Measurements from ENCODE around the gene APOL6.
"Not testable (repeated sequence)": the region's sequence is repeated elsewhere in the genome, so short reads cannot be mapped to it uniquely, and the experiment has no call there.

The APOL6 gene

DNA sequence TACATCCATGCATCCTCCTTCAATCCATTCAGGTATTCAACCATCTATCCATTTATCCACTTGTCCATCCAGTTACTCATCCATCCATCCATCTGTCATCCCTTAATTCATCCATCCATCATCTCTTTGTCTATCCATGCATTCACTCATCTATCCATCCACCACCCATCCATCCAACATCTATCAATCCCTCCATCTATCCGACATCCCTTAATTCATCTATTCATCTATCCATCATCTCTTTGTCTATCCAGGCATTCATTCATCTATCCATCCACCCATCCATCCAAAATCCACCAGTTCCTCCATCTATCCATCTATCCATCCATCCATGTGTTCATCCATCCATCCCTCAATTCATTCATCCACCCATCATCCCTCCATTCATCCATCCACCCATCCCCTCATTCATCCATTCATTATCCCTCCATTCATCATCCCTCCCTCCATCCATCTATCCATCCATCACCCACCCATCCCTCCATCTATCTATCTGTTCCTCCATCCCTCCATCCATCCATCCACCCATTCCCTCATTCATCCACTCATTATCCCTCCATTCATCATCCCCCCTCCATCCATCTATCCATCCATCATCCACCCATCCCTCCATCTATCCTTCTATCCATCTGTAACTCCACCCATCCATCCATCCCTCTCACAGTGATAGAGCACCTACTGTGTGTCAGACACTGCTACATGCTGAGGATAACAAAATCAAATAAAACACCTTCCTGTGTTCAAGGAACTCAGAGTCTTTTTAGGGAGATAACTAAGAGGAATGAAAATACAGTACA lies 29.6 kb upstream of the APOL6 start:
- no peak for DNase-seq

DNA sequence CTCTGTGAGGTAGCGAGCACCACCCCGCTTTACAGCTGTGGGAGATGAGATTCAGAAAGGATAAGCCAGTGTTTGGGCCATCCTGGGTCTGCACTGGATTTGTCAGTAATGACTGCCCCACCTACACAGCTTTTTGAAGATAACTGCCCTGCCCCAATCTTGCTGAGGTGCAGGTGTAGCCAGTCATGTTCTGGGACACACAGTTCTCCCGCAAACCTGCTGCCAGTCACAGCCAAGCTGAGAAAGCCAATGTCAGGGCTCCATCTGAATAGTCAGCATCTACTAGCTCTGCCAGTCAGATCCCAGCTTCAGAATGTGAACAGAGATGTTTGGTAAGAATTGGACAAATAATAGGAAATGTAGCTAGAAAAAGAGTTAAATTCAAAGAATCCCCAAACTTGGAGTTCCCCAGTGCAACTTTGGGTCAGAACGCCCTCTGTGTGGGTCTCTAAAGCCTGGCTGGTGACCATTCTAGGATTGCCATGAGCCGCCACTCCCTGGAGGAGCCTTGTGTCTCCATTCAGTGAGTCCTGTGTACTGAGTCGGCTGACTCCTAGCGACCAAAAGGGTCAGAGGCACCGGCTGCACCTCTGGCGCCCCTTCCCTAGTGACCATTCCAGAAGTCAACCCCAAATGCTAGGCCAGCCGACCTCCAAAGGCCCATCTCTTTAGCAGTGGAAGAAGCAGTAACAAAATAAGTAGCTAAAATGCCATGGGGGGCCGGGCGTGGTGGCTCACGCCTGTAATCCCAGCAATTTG lies 28.7 kb upstream of the APOL6 start:
- DNase-seq, result no peak

DNA sequence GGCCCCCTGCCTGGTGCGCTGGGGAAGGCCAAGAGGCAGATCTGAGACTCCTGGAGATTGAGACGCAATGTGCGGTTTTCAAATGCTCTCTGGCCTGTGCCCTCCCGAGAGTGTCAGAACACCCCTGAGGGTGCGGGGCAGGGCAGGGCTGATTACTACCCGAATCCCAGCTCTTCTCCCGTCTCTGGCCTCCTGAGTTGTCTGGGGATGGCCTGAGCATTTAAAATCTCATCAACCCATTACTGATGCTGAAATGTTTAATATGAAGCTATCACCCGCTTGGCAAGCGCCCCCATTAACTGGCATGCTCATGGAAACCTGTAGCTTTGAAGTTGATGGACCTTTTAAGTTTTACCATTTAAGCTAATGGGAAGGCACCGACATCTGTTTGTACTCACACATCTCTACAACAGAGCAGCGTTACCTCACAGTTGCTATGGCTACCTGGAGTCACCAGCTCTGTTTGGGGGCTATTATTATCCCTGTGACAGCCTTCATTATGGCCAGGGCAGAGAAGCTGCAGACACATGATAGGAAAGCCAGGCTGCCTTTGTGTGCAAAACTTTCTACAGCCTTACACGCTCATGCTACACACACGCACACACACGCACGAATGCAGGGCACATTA lies 27.5 kb upstream of the APOL6 start:
- no peak for DNase-seq

DNA sequence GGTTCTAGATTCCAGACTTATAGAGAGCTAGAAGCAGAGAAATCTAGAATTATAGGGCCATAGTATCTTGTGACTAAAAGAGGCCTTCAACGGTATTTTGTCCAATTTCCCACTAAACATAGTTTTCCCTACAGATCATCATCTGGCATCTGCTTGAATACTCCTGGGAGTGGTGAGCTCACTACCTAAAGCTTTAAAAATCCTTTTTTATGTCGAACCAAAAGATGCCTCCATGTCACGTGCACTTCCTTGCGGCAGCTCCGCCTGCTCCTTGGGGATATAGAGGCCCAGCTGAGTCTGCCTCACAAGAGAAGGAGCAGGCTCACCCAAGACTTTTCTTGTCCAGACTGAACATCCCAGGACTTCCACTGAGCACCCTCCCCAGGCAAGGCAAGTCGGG lies 26.8 kb upstream of the APOL6 start:
- DNase-seq, result no peak

DNA sequence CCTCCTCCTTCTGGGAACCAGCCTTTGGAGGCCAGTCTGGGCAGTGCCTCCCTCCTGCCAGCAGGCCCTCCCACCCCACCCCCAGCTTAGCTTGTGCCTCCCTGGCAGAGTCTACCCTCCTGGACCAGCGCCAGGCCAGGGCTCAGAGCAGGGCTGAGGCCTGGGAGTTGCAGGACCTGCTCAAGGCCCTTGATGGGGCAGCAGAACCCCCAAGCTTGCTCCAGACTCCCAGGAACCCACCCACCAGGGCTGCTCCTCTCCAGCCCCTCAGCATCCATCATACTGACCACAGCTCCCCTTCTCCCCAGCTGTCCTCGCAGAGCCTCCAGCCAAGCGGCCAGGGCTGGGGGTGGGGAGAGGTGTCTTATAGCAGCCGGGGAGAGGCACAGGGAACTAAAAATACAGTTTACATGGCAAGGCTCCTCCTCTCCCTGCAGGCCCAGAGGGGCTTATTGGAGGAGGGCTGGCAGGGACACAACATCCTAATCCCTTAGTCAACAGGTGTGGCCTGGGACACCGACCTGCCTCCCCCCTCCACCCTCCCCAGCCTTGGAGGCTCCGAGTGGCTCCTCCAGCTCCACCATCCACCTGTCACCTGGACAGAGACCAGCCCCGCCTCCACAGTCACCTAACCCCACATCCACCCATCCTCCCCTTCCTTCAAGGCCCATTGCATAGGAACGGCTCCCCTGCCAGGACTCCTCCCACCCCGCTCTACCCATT lies 25.9 kb upstream of the APOL6 start:
- no peak for DNase-seq

DNA sequence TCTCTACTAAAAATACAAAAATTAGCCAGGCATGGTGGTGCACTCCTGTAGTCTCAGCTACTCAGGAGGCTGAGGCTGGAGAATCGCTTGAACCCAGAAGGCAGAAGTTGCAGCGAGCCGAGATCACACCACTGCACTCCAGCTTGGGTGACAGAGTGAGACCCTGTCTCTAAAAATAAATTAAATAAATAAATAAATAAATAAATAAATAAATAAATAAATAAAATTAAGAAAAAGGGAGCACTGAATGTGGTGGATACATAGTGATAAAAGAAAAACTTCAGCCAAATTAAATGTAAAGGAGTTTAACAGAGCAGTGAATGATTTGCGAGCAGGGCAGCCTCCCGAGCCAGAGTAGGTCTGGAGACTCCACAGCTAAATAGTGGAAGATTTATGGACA lies 24.4 kb upstream of the APOL6 start:
- DNase-seq, result not testable (repeated sequence)

DNA sequence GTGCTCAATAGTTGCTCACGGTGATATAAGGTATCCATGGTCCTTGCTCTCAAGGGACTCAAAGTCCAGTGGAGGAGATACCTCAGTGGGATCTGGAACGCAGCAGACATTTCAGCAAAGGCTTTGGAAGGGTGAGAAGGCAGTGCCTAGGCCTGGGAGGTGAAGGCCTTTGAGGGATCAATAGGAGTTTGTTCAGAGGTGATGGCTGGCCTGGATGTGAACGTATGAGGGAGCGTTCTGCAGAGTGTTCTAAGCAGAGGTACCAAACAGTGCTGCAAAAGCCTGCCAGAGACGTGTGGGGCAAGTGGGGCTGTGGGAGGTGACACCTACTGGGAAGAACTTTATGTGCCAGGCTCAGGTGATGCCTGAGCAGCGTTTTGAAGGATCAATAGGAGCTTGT lies 23.7 kb upstream of the APOL6 start:
- DNase-seq, result no peak

DNA sequence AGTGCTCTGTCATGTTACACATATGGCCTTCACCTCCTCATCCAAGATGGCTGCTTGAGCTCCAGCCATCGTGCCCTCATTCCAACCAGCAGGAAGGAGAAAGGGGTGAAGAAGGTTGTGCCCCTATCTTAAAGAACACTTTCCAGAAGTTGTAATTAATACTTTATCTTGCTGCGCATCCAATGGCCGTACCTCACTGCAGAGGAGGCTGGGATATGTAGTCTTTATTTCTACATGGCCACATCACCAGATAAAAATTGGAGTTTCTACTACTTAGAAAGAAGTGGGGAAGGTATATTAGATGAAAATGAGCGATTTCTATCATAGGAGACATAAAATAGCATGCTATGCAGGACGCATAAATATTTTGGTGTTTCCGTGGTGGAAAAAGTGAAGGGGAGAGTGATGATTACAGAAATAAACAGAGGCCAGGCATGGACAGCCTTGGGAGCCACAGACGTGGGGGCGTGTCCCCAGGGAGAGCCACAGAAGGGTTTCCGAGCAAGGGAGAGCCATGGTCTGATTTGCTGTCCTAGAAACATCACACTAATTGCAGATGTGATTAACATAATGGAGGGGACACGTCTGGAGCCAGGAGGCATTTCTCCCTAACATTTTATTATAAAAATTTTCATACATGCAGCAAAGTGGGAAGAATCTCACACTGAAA lies 22.3 kb upstream of the APOL6 start:
- DNase-seq, result no peak

DNA sequence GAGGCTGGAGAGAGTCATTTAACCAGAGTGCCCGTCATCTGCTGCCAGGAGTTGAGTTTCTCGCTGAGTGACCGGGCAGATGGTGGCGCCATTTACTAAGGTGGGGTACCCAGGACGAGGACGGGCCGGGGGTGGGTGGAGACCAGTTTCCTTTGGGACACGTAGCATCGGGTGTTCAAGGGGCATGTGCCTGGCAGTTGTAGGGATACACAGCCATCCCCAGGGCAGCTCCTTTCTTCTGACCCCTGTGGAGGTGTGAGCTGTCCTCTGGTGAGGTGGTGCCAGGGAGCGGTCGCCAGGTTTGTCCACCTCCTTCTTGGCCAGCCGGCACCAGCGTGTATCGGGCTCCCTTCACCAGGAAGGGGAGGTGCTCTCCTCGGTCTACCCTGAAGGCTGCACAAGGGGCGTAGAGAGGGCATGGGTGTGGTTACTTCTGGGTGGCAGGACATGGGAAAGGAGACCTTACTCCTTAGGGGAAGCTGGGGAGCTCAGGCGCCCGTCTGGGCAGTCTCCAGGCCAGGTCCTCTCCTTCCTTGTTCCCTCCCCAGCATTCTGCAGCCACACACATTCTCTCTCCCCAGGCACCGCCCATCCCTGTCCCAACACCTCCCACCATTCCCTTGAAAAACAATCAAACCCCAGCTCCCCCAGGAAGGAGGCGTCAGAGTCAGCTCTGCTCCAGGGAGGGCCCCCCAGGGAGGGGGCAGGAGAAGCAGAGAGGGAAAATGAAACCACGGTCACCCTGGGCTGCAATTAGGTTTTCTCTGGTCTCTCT lies 20.8 kb upstream of the APOL6 start:
- DNase-seq, result peak; percentile 59

DNA sequence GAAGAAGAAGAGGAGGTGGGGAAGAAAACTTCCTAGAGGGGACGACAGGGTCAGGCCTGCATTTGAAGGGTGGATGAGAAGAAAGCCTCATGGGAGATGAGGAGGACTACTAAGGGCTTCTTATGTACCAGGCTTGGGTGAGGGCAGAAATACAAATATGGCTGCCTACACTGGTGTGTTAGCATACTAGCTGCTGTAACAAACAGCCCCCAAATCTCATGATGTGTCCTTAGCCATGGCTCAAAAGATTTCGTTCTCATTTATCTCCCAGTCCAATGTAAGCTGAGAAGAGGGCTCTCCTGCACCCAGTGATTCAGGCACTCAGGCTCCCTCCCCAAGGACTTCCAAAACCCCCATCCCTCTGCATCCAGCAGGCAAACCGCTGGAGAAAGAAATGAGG lies 19.5 kb upstream of the APOL6 start:
- DNase-seq, result no peak

DNA sequence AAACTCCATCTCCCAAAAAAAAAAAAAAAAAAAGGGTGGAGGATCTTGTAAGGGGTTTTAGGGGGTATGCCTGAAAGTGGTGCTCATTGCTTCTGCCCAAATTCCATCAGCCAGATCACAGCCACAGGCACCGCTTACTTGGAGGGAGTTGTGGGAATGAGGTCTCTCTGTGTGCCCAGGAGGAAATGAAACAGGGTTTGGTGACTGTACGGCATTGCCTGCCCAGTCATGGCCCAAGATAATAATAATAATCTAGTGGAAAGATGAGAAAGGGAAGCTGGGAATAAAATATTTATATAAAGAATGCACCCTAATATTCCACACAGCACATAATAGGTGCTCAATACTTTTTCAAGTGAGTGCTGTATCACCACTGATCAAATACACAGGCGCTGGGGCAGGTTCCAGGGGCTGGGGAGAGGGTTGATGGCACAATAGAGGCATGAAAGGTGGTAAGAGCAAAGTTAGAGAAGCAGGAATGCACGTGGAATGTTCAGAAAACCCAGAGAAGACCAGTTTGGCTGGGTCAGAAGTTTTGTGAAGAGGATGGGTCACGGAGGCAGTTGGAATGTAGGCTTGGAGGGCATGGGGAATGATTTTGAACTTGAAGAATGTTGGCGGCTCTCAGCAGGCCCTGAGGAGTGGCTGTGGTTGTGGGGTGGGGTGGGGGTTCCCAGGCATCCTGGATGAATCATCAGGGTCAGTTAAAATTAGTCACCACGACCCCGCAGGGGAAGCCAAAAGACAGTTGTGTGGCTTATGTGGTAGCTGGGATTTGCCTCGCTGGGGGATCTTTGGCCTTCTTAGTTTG lies 18.6 kb upstream of the APOL6 start:
- peak; percentile 54 for DNase-seq

DNA sequence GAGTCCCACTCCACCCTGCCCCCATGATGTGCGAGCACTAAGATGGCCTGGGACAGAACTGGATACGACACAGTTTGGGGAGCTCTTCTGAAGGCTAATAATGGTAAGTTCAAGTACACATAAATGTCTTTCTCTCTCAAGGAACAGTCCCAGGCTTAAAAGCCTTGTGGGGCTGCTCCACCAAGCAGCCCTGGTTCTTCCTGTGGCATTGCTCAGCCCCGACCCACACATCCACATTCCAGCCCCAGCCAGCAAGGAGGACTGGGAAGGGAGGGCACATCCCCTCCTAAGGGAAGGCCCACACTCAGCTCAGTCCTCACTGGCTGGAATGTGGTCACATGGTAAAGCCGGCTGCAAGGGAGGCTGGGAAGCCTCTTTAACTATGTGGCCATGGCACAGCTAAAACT lies 17.9 kb upstream of the APOL6 start:
- DNase-seq, result no peak

DNA sequence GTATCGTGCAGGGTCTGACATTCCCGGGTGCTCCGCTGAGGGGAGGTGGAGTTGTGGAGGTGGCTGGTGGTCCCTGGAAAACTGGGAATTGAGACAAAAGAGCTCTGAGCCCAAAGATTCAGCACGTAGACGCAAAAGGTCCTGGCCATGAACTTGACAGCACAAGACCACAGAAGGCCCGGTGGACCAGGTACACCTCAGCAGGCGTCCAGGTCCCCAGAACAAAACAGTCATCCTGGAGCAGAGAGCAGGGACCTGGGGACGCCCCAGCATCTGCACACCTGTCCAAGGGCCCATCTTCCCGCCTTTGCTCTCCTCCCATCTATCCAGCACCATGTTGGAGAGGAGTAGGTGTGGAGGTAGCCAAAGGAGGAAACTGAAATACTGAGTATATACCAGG lies 17.4 kb upstream of the APOL6 start:
- DNase-seq, result no peak

DNA sequence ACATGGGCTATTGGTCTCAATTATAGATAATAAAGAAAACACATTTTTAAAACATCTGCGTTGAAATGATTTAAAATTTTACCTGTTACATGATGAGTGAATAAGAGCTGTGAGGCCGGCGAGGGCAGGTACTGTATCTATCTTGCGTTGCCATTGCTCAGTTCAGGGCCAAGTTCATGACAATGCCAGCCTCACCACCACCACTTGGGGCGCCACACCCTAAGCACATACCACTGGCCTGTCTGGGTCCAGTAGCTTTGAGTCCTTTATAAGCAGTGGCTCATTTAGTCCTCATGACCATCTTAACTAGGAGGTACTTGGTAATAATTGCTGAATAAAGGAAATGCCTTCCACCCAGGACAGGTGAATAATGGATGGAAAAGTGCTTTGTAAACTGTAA lies 16.6 kb upstream of the APOL6 start:
- peak; percentile 32 for DNase-seq

DNA sequence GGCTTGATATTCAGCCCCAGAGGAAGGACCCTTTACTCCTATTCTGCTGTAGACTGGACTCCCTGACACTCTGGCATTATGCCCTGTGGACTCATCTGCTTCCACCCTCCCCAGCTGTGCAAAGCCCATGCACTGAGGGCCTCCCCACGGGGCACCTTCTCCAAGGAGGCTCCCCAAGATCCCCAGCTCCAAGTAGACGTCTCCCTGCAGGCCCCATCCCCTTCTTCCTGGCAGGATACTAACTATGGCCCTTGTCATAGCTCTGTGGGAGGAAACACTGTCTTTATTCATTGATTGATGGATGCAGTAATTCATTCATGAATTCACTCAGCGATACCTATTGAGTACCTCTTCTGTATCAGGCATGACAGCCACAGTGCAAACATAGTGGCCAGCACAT lies 15.3 kb upstream of the APOL6 start:
- DNase-seq, result no peak

DNA sequence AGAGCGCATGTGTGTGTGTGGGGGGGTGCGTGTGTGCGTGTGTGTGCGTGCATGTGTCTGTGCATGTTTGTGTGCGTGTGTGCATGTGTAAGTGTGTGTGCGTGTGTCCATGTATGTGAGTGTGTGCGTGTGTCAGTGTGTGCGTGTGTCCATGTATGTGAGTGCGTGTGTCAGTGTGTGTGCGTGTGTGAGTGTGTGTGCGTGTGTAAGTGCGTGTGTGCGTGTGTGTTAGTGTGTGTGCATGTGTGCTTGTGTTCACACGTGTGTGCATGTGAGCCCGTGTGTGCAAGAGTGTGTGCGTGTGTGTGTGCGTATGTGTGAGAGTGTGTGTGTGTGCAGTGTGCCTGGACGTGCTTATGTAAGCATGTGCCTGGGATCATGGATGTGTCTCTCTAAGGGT lies 14.7 kb upstream of the APOL6 start:
- DNase-seq, result no peak

DNA sequence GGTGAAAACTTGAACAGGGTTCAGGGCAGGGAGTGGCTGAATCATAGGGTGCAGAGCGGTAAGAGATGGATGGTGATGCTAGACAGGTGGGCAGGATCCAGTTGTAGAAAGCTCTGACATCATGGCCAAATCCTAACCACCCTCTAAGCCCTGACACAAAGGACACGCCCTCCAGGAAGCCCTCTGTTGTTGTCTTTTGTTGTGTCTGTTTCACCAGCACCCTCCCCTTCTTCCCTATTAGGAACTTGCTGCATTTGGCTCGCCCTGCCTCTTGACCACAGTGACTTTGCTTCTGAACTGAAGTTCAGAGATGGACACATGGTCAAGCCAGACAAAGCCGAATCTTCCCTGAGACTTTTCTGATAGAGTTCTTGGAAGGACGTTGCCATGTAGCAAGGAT lies 14.2 kb upstream of the APOL6 start:
- no peak for DNase-seq

DNA sequence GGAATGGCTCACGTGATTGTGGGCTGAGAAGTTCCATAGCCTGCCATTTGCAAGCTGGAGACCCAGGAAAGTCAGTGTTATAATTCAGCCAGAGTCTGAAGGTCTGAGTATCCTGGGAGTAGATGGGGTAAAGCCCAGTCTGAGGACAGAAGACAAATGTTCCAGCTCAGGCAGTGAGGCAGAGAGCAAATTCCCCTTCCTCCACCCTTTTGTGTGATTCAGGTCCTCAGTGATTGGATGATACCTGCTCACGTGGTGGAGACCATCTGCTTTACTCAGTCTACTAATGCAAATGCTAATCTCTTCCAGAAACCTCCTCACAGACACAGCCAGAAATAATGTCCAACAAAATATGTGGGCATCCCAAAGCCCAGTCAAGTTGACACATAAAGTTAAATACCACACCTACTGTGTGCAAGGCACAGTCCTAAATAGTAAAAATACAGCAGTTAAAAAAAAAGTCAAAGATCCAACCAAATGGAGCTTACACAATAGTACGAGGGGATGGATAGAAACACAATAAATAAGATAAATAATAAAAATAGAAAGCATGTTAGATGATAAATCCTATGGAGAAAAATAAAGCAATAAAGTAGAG lies 13.2 kb upstream of the APOL6 start:
- DNase-seq, result no peak

DNA sequence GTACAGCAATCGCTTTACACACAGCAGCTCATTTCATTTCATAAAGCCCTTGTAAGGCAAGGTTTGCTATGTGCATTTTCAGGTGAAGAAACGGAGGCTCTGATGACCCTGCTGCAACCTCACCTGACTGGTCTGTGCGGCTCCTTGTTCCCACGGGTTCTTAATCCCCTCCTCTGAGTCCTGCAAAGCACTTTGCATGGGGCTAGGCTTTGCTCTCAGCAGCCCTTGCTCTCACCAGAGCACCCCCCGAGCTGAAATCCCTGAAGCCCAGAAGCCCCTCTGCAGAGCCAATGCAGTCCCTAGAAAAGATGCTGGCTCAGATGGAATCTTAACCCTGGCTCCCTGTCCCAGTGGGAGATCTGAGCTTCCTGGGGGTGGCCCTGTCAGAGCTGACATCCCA lies 11.0 kb upstream of the APOL6 start:
- no peak for DNase-seq

DNA sequence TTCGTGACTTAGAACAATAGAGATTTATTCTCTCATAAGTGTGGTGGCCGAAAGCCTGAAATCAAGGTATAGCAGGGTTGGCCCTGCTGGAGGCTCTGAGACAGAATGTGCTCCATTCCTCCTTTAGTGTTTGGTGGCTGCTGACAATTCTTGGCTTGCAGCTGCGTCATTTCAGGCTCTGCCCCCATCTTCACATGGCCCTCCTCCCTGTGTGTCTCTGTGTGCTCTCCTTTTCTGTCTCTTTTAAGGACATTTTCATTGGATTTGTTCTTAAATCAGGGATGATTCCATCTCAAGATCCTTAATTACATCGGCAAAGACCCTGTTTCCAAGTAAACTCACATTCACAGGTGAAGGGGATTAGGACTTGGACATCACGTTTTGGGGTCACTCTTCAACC lies 10.2 kb upstream of the APOL6 start:
- no peak for DNase-seq

DNA sequence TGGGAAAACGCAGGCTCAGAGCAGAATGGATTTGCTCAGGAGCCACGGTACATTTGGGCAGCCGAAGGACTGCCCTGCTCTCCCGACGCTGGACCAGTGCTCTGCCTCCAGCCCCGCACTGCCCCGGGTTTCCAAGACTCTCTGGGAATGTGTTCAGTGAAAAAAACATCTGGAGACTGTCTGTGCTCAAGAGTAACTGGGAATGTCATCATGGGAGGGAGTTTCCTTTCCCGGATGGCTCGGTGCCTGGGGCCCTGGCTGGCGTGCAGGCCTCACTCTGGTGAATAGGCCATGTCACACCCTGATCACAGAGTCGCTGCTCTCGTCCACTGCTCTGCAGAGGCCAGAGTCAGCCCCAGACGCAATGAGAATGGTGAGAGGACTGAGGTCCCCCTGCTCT lies 9.8 kb upstream of the APOL6 start:
- DNase-seq, result no peak
